Retinal pigment epithelial cell (primary cell): ENCODE data around the gene PIM3.
"Not testable (repeated sequence)": the region's sequence is repeated elsewhere in the genome, so short reads cannot be mapped to it uniquely, and the experiment has no call there.

Experiments used
- DNase-seq: peaks from one replicate; pipeline ENCODE4 v3.0.0-alpha.2; 2010; ENCODE audit warnings: low read depth
- H3K4me3 ChIP-seq: 2 replicates; pipeline ENCODE4 v1.5.1; 2011; ENCODE audit warnings: mild to moderate bottlenecking, low read length, control low read depth, moderate library complexity
- CTCF ChIP-seq: conservative IDR thresholded peaks from 2 replicates; pipeline ENCODE4 v1.5.1; 2011; ENCODE audit warnings: low read depth, low read length, control low read depth, inconsistent platforms

Gene PIM3

DNA sequence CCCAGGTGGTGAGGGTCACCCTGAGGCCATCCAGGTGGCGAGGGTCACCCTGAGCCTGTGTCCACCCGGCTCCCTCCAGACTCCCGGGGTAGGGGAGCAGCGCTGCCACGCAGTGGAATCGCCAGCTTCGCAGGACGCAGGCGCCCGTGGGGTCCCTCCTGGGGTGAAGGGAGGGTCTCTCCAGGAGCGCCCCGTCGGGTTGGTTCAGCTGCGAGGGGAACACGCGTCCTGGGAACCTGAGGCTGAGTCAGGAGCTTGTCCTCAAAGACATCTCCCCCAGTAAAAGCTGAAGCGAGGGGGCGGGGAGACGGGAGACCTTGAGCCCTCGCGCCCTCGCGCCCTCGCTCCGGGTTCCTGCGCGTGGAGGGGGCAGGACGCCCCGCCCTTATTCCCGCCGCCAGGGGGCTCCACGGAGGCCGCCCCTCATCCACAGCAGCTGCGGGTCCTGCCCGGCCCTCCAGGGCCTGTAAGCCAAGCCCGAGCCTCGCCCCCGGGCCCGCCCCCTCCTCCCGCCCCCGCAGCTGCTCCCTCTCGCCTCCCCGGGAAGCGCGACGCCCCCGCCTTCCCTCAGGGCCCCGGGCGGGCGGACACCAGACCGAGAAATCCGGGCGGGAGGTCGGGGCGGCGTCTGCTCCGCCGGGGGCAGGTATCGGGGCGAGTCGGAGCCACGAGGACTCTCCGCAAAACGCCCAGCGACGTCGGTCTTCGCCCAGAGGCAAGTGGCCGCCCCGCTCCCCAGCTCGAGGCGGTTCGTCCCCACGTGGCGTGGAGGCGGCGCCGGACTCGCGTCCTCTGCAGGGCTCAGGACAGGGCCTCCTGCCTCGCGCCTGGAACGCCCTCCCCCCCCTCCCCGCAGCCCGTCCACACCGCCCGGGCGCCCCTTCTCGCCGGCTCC, 22.8 kb downstream of the PIM3 start:
- no peak for DNase-seq
- TF ChIP-seq CTCF: peak; percentile 43
- no peak overlapping the region for H3K4me3 ChIP-seq

DNA sequence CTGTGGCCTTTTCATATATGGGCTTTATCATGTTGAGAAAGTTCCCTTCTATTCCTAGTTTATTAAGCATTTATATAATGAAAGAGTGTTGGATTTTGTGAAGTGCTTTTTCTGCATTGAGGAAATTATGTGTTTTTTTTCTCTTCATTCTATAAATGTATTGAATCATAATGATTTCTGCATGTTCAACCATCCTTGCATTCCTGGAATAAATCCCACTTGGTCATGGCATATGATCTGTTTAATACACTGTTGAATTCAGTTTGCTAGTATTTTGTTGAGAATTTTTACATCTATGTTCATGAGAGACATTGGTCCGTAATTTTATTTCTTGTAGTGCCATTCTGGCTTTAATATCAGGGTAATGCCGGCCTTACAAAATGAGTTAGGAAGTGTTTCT, 25.8 kb downstream of the PIM3 start:
- no peak for DNase-seq
- no peak for TF ChIP-seq CTCF
- no peak overlapping the region for H3K4me3 ChIP-seq

DNA sequence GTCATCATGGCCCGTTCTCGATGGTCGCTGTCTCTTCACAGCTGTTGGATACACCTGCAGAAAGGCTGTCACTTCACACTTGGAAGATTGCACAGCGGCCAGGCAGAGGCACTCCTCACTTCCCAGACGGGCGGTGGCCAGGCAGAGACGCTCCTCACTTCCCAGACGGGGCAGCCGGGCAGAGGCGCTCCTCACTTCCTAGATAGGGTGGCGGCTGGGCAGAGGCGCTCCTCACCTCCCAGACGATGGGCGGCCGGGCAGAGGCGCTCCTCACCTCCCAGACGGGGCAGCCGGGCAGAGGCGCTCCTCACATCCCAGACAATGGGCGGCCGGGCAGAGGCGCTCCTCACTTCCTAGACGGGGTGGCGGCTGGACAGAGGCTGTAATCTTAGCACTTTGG, 29.3 kb downstream of the PIM3 start:
- not testable (repeated sequence) for DNase-seq

GRCh38 chr22:49991167-49991566, 30.6 kb downstream of the PIM3 start:
- TF ChIP-seq CTCF: no peak
- no peak for DNase-seq
- no peak overlapping the region for H3K4me3 ChIP-seq

More for the DNA sequence above, 29.3 kb downstream of the PIM3 start:
- H3K4me3 ChIP-seq: not testable (repeated sequence)

GRCh38 chr22:49991907-49992533, 31.4 kb downstream of the PIM3 start:
- TF ChIP-seq CTCF: no peak
- DNase-seq: no peak
- H3K4me3 ChIP-seq: no peak overlapping the region

DNA sequence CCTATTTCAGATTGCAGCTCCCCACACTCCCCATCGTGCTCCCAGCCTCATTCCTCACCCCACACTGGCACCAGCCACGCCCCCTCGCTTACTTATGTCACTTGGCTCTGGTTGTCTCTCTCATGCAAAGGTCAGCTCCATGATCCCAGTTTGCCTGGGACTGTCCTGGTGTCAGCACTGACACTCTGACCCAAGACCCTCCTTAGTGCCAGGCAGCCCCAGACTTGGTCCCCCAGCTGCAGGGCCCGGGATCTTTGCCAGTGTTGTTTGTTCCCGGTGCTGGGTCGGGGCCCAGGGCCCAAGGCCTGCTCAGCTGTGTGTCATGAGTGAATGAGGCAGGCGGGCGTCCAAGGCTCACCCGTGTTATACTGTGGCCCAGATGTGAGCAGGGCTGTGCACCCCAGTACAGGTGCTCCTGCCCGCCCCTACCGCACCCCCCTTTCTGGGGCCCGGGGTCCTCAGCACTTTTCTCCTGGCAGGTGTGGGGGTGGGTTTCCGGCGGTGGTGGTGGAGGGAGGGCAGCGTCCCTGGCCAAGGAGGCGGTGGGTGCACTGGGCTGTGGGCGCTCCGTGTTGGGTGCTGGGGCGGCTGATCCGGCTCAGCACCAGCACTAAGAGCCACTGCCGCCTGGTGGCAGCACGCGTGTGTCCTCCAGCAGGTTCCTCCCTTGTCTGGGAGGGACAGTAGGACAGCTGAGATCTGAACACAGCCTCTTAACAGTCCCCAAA, 32.5 kb downstream of the PIM3 start:
- peak; percentile 85 for TF ChIP-seq CTCF
- DNase-seq: no peak
- no peak overlapping the region for H3K4me3 ChIP-seq

DNA sequence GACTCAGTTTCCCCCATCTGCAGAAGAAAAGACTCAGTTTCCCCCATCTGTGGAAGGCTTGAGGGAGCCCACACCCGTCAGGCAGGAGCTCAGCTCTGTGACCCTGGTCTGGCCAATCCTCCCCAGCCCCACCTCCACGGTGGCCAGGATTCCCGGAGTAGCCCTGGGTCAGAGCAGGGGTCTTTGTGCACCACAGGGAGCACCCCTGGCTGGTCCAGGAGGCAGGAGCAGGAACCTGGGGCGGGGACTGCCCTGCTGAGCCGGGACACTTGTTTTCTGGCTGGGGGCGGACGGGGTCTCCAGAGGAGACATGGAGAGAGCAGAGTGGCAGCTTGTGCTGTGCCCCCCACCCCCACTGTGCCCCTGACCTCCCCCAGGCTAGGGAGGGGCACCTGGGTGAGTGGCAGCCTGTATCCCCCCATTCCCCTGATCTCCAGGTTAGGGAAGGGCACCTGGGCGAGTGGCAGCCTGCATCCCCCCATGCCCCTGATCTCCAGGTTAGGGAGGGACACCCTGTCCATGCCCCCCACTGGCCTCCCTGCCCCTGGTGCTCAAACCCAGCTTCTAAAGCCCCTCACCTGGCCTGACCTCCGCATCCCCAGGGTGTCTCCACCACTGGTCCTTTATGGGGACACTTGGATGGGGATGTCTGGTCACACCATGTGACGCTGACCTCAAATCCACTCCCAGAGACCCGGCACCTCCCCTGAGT, 33.2 kb downstream of the PIM3 start:
- TF ChIP-seq CTCF: no peak
- no peak for DNase-seq
- H3K4me3 ChIP-seq: no peak overlapping the region
